Thoracic aorta (tissue), 2 donors: ENCODE measurements around the gene CHD9. TPM values are rescaled to one million over a fixed set of nuclear protein-coding genes. Genes with fewer than 3 reads are reported as not detected.
"Not testable (repeated sequence)": the region's sequence is repeated elsewhere in the genome, so short reads cannot be mapped to it uniquely, and the experiment has no call there.

Source experiments
- ATAC-seq: fragments of 150-250 bp; one replicate; pipeline ENCODE4 v1.8.0; 2017; ENCODE audit warnings: low read depth; ENCODE audit not compliant: insufficient number of reproducible peaks, low FRiP score
- DNase-seq: peaks from one replicate; pipeline ENCODE4 v3.0.0-alpha.2; 2020; ENCODE audit warnings: low spot score
- H3K27ac ChIP-seq, 2 donors: fragments of 200-600 bp; sonication (generic); 1 replicate in 1 of 2; 2 replicates in 1 of 2; pipeline ENCODE4 v1.5.1; 2016; ENCODE audit warnings: mild to moderate bottlenecking in 2 of 2, moderate library complexity in 2 of 2
- H3K27me3 ChIP-seq: fragments of 200-600 bp; sonication (generic); replicated peaks from 2 replicates; pipeline ENCODE4 v1.6.0; 2016; ENCODE audit warnings: mild to moderate bottlenecking; ENCODE audit not compliant: insufficient read depth
- H3K36me3 ChIP-seq: fragments of 200-600 bp; sonication (generic); one replicate; pipeline ENCODE4 v1.5.1; 2016
- H3K4me1 ChIP-seq, 2 donors: fragments of 200-600 bp; sonication (generic); 1 replicate in 1 of 2; 2 replicates in 1 of 2; pipeline versions ENCODE4 v1.5.1 to v1.6.0; 2016; ENCODE audit warnings: low read depth in 2 of 2, mild to moderate bottlenecking in 1 of 2; ENCODE audit not compliant: control insufficient read depth in 1 of 2
- H3K4me3 ChIP-seq: fragments of 200-600 bp; sonication (generic); 2 replicates; pipeline ENCODE4 v1.5.1; 2016; ENCODE audit warnings: mild to moderate bottlenecking
- H3K9me3 ChIP-seq: fragments of 200-600 bp; sonication (generic); 2 replicates; pipeline ENCODE4 v1.5.1; 2016
- total RNA-seq, 2 donors: library from RNA; depleted of rRNA; stranded (reverse); fragments of >200 nt; gene quantifications; one replicate each; pipeline versions ENCODE4 v1.1.0 to v1.2.3, GENCODE V29; 2016
- TF ChIP-seq, protein P1 (sequence below): fragments of 200-600 bp; sonication (generic); IDR thresholded peaks from one replicate; pipeline ENCODE4 v1.5.1; 2019; ENCODE audit warnings: antibody characterized with exemption

CHD9 gene
- total RNA-seq, 2 donors from 2014 or later = 71.3 to 152 TPM

DNA sequence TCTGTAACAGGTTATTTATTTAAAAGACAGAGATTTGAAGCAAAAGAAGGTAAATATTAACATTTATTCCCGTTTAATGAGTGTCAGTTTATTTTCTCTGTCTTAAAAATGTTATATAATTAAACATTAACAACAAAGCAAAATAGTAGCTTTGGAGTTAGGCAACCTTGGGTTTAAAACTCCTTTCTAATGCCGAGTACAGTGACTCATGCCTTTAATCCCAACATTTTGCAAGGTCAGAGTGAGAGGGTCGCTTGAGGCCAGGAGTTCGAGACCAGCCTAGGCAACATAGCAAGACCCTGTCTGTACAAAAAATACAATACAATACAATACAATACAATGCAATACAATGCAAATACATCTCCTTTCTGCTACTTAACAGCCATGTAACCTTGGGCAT lies 128.7 kb downstream of the CHD9 start:
- ATAC-seq (no peak), DNase-seq (no peak)
- TF ChIP-seq, protein P1, sequence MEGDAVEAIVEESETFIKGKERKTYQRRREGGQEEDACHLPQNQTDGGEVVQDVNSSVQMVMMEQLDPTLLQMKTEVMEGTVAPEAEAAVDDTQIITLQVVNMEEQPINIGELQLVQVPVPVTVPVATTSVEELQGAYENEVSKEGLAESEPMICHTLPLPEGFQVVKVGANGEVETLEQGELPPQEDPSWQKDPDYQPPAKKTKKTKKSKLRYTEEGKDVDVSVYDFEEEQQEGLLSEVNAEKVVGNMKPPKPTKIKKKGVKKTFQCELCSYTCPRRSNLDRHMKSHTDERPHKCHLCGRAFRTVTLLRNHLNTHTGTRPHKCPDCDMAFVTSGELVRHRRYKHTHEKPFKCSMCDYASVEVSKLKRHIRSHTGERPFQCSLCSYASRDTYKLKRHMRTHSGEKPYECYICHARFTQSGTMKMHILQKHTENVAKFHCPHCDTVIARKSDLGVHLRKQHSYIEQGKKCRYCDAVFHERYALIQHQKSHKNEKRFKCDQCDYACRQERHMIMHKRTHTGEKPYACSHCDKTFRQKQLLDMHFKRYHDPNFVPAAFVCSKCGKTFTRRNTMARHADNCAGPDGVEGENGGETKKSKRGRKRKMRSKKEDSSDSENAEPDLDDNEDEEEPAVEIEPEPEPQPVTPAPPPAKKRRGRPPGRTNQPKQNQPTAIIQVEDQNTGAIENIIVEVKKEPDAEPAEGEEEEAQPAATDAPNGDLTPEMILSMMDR = no peak
- no peak overlapping the region for H3K27ac ChIP-seq
- H3K9me3 ChIP-seq = no peaks in the 10 kb centered on the region
- peaks cover 3% of the 10 kb centered on the region for H3K36me3 ChIP-seq
- no peaks in the 10 kb centered on the region for H3K27me3 ChIP-seq
- peaks cover 0 to 2% of the 10 kb centered on the region in 2 donors for H3K4me1 ChIP-seq
- H3K4me3 ChIP-seq = no peak overlapping the region

DNA sequence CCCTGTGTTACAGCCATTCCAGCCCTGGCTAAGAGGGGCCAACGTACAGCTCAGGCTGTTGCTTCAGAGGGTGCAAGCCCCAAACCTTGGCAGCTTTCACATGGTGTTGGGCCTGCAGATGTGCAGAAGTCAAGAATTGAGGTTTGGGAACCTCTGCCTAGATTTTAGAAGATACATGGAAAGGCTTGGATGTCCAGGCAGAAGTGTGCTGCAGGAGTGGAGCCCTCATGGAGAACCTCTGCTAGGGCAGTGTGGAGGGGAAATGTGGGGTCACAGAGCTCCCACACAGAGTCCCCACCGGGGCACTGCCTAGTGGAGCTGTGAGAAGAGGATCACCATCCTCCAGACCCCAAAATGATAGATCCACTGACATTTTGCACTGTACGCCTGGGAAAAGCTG lies 130.9 kb downstream of the CHD9 start:
- not testable (repeated sequence) for H3K4me1 ChIP-seq, H3K27me3 ChIP-seq, ATAC-seq, H3K4me3 ChIP-seq, H3K36me3 ChIP-seq, H3K27ac ChIP-seq, H3K9me3 ChIP-seq, DNase-seq

DNA sequence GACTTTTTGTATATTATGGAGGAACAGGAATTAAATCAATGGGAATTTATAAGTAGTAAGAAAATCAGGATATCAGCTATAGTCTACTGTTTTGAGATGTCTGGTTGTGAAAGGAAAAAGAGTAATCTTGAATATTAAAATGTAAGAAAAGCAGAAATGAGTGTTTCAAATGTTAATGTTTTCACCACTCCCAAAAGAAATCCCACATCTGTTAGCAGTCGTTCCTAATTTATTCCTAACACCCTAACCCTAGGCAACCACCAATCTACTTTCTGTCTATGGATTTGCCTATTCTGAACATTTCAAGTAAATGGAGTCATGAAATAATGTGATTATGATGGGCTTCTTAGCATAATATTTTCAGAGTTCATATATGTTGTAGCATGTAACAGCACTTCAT lies 133.0 kb downstream of the CHD9 start:
- peaks cover 0 to 5% of the 10 kb centered on the region in 2 donors for H3K4me1 ChIP-seq
- ATAC-seq (no peak), DNase-seq (no peak)
- no peak overlapping the region for H3K27ac ChIP-seq
- H3K4me3 ChIP-seq = no peak overlapping the region
- H3K9me3 ChIP-seq = no peaks in the 10 kb centered on the region
- no peaks in the 10 kb centered on the region for H3K27me3 ChIP-seq
- no peaks in the 10 kb centered on the region for H3K36me3 ChIP-seq
- TF ChIP-seq, protein P1 = no peak

DNA sequence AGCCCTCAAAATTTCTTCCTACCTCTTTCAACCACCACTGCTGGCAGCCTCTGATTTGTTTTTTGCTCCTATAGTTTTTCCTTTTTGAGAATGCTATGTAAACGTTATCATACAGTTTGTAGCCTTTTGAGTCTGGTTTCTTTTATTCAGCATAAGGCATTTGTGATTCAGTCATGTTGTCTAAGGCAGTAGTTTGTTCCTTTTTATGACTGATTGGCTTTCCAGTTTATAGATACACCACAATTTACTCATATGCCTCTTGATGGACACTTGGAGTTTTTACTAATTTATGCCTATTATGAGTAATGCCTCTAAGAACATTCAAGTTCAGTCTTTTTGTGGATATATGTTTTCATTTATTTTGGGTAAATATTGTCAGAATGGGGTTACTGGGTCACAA lies 136.6 kb downstream of the CHD9 start:
- DNase-seq (no peak), ATAC-seq (no peak)
- Histone ChIP-seq H3K9me3 (no peaks in the 10 kb centered on the region), H3K27me3 (no peaks in the 10 kb centered on the region), H3K36me3 (no peaks in the 10 kb centered on the region), H3K4me3 (no peak overlapping the region), H3K27ac (no peak overlapping the region), H3K4me1 (peaks cover 0 to 5% of the 10 kb centered on the region in 2 donors)
- TF ChIP-seq, protein P1 = no peak

DNA sequence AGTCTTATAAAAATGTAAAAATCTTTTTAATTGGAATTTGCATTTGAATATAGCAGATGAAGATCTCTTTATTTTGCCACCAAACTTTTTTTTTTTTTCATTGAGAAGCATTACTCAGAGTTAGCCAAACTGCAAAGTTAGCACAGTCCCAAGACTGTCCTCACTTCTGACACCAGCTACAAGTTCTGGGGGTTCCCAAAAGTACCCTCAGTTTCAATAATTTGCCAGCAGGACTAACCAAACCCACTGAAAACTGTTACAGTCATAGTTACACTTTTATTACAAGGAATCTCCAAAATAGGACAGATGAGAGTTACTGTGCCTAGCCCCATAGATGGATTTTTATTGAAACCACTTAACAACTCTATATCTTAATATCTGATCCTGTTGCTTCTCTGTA lies 144.1 kb downstream of the CHD9 start:
- no peak overlapping the region for H3K27ac ChIP-seq
- ATAC-seq (no peak), DNase-seq (no peak)
- TF ChIP-seq, protein P1 = no peak
- H3K27me3 ChIP-seq = no peaks in the 10 kb centered on the region
- no peaks in the 10 kb centered on the region for H3K9me3 ChIP-seq
- H3K4me1 ChIP-seq = peaks cover 8% of the 10 kb centered on the region in 2 donors
- H3K36me3 ChIP-seq = no peaks in the 10 kb centered on the region
- no peak overlapping the region for H3K4me3 ChIP-seq

DNA sequence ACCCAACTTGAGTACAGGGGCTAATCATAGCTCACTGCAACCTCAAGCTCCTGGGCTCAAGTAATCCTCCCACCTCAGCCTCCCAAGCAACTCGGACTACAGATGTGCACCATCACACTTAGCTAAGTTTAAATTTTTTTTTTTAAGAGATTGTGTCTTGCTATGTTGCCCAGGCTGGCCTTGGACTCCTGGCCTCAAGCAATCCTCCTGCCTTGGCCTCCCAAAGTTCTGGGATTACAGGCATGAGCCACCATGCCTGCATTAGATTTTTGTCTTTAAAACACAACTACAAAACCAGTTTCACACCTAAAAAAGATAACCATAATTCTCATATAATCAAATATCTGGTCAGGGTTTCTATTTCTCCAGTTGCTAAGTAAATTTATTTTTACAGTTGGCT lies 147.1 kb downstream of the CHD9 start:
- ATAC-seq = no peak
- TF ChIP-seq, protein P1 = no peak

More for the DNA sequence above, 147.1 kb downstream of the CHD9 start:
- no peak overlapping the region for H3K4me3 ChIP-seq
- no peak for DNase-seq
- peaks cover 8 to 10% of the 10 kb centered on the region in 2 donors for H3K4me1 ChIP-seq
- H3K27me3 ChIP-seq = no peaks in the 10 kb centered on the region
- H3K9me3 ChIP-seq = no peaks in the 10 kb centered on the region
- no peak overlapping the region for H3K27ac ChIP-seq
- H3K36me3 ChIP-seq = no peaks in the 10 kb centered on the region
